Hepatocyte (in vitro differentiated cells): ENCODE measurements around the gene GPAT3. TPM values are rescaled to one million over a fixed set of nuclear protein-coding genes. Genes with fewer than 3 reads are reported as not detected.
"Not testable (repeated sequence)": the region's sequence is repeated elsewhere in the genome, so short reads cannot be mapped to it uniquely, and the experiment has no call there.

Experiments
- DNase-seq: peaks from one replicate; pipeline ENCODE4 v3.0.0-alpha.2; 2016; ENCODE audit warnings: low spot score
- H2AFZ ChIP-seq: fragments of 200-600 bp; sonication (generic); 2 replicates; pipeline ENCODE4 v1.6.0; 2016; ENCODE audit warnings: antibody characterized with exemption, mild to moderate bottlenecking
- H3K27ac ChIP-seq: fragments of 200-600 bp; sonication (generic); 2 replicates; pipeline ENCODE4 v1.5.1; 2016; ENCODE audit warnings: mild to moderate bottlenecking
- H3K27me3 ChIP-seq: fragments of 200-600 bp; sonication (generic); 2 replicates; pipeline ENCODE4 v1.6.1; 2016
- H3K36me3 ChIP-seq: fragments of 200-600 bp; sonication (generic); replicated peaks from 2 replicates; pipeline ENCODE4 v1.5.1; 2016; ENCODE audit warnings: low read depth; ENCODE audit not compliant: insufficient read depth
- H3K4me1 ChIP-seq: fragments of 200-600 bp; sonication (generic); 2 replicates; pipeline ENCODE4 v1.5.1; 2016; ENCODE audit warnings: mild to moderate bottlenecking, moderate library complexity; ENCODE audit not compliant: insufficient read depth
- H3K4me2 ChIP-seq: fragments of 200-600 bp; sonication (generic); 2 replicates; pipeline ENCODE4 v1.6.0; 2016
- H3K4me3 ChIP-seq: fragments of 200-600 bp; sonication (generic); 2 replicates; pipeline ENCODE4 v1.5.1; 2016; ENCODE audit warnings: mild to moderate bottlenecking
- H3K79me2 ChIP-seq: fragments of 200-600 bp; sonication (generic); 2 replicates; pipeline ENCODE4 v1.6.0; 2017; ENCODE audit warnings: mild to moderate bottlenecking
- H3K9me2 ChIP-seq: fragments of 200-600 bp; sonication (generic); replicated peaks from 2 replicates; pipeline ENCODE4 v1.6.0; 2017; ENCODE audit warnings: mild to moderate bottlenecking; ENCODE audit not compliant: insufficient read depth
- H3K9me3 ChIP-seq: fragments of 200-600 bp; sonication (generic); 2 replicates; pipeline ENCODE4 v1.5.1; 2016; ENCODE audit warnings: low read depth, mild to moderate bottlenecking
- H4K20me1 ChIP-seq: fragments of 200-600 bp; sonication (generic); 2 replicates; pipeline ENCODE4 v1.6.0; 2016; ENCODE audit warnings: mild to moderate bottlenecking; ENCODE audit not compliant: insufficient read depth, poor library complexity, severe bottlenecking
- CTCF ChIP-seq: fragments of 200-600 bp; sonication (generic); IDR thresholded peaks from 2 replicates; pipeline ENCODE4 v1.5.1; 2016; ENCODE audit warnings: antibody characterized with exemption, mild to moderate bottlenecking; ENCODE audit not compliant: poor library complexity
- EZH2 ChIP-seq: fragments of 200-600 bp; sonication (generic); IDR thresholded peaks from 2 replicates; pipeline ENCODE4 v1.6.1; 2016; ENCODE audit warnings: antibody characterized with exemption, mild to moderate bottlenecking, borderline replicate concordance
- EZH2phosphoT487 ChIP-seq: fragments of 200-600 bp; sonication (generic); IDR thresholded peaks from one replicate; pipeline ENCODE4 v1.6.1; 2018; ENCODE audit warnings: antibody characterized with exemption, mild to moderate bottlenecking, low read depth, moderate library complexity; ENCODE audit not compliant: unreplicated experiment, severe bottlenecking
- WGBS: methylation state at CpG from one replicate; pipeline ENCODE4 v1.1.6; 2016; ENCODE audit warnings: low lambda C conversion rate; ENCODE audit errors: missing lambda C conversion rate; 5-methylcytosine and 5-hydroxymethylcytosine counted together
- polyA plus RNA-seq: library from polyadenylated mRNA; unstranded; fragments of >200 nt; fragmentation: Nextera tagmentation; extraction: Ambion mirVana; gene quantifications from 2 replicates; pipeline ENCODE4 v1.2.1, GENCODE V29; 2016
- total RNA-seq: library from RNA; depleted of rRNA; stranded (reverse); fragments of >200 nt; gene quantifications from 2 replicates; pipeline ENCODE4 v1.2.3, GENCODE V29; 2014

Gene GPAT3
- total and polyA plus RNA-seq, 2 experiments from 2014 or later = 3.3 to 4.4 TPM

GRCh38 chr4:83503974-83504373, 31.9 kb upstream of the GPAT3 start:
- no peak overlapping the region for H3K4me3 ChIP-seq
- no peaks in the 10 kb centered on the region for H3K4me1 ChIP-seq
- H3K27me3 ChIP-seq = no peaks in the 10 kb centered on the region
- no peak for DNase-seq
- H3K9me3 ChIP-seq = no peaks in the 10 kb centered on the region
- no peaks in the 10 kb centered on the region for H4K20me1 ChIP-seq
- no peak overlapping the region for H3K4me2 ChIP-seq
- H3K79me2 ChIP-seq = no peaks in the 10 kb centered on the region
- no peaks in the 10 kb centered on the region for H3K9me2 ChIP-seq
- no peak overlapping the region for H2AFZ ChIP-seq
- no peaks in the 10 kb centered on the region for H3K36me3 ChIP-seq
- no peak overlapping the region for H3K27ac ChIP-seq
- TF ChIP-seq EZH2 (no peak), CTCF (no peak), EZH2phosphoT487 (no peak)

DNA sequence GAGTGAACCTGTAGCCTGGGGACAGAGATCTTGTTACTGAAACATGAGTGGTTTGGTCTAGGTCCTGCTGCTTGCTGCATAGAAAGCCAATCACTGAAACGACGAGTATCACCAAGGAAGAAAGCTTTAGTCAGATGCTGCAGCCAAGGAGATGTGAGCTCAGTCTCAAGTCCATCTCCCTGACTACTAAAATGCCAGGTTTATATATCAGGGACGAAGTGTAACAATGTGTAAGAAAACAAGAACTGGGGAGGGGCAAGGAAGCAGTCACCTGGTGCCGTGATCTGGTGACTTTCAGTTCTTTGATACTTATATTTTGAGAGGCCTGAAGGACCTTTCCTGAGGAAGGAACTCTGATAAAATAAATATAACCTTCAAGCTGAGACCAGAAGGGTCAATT, 31.4 kb upstream of the GPAT3 start:
- TF ChIP-seq EZH2 (no peak), CTCF (no peak), EZH2phosphoT487 (no peak)
- no peak overlapping the region for H3K27ac ChIP-seq

GRCh38 chr4:83504996-83505395, 30.9 kb upstream of the GPAT3 start:
- H3K4me1 ChIP-seq = no peaks in the 10 kb centered on the region
- no peak for DNase-seq
- WGBS = 97% methylated on average over 10 of the region's 10 CpGs
- H3K27me3 ChIP-seq = no peaks in the 10 kb centered on the region
- no peak overlapping the region for H2AFZ ChIP-seq
- TF ChIP-seq CTCF = no peak
- no peak for TF ChIP-seq EZH2
- no peak for TF ChIP-seq EZH2phosphoT487
- H3K36me3 ChIP-seq = no peaks in the 10 kb centered on the region
- H3K4me3 ChIP-seq = no peak overlapping the region
- H3K4me2 ChIP-seq = no peak overlapping the region
- no peaks in the 10 kb centered on the region for H3K79me2 ChIP-seq
- no peaks in the 10 kb centered on the region for H3K9me3 ChIP-seq
- H3K27ac ChIP-seq = no peak overlapping the region
- H3K9me2 ChIP-seq = no peaks in the 10 kb centered on the region
- no peaks in the 10 kb centered on the region for H4K20me1 ChIP-seq

More for the DNA sequence above, 31.4 kb upstream of the GPAT3 start:
- Histone ChIP-seq H4K20me1 (no peaks in the 10 kb centered on the region), H3K4me2 (no peak overlapping the region), H3K9me3 (no peaks in the 10 kb centered on the region), H3K9me2 (no peaks in the 10 kb centered on the region), H3K36me3 (no peaks in the 10 kb centered on the region), H3K4me1 (no peaks in the 10 kb centered on the region), H2AFZ (no peak overlapping the region), H3K79me2 (no peaks in the 10 kb centered on the region), H3K27me3 (no peaks in the 10 kb centered on the region), H3K4me3 (no peak overlapping the region)
- DNase-seq = peak; percentile 9
- 59% methylated on average over 4 of the region's 4 CpGs for WGBS

GRCh38 chr4:83509156-83509585, 26.7 kb upstream of the GPAT3 start:
- H3K79me2 ChIP-seq, H3K27ac ChIP-seq, H3K4me1 ChIP-seq, H4K20me1 ChIP-seq, H3K36me3 ChIP-seq, H3K9me3 ChIP-seq, H2AFZ ChIP-seq, H3K4me3 ChIP-seq, H3K27me3 ChIP-seq, H3K9me2 ChIP-seq, H3K4me2 ChIP-seq: not testable (repeated sequence)
- WGBS = 79% methylated on average over 3 of the region's 3 CpGs
- DNase-seq = peak; percentile 47
- TF ChIP-seq CTCF = peak; percentile 48
